Astrocyte of the cerebellum (primary cell): ENCODE data around the gene CLRN1.

Source experiments
- DNase-seq: peaks from one replicate; pipeline ENCODE4 v3.0.0-alpha.2; 2011; ENCODE audit warnings: low read depth
- H3K4me3 ChIP-seq: 2 replicates; pipeline ENCODE4 v1.5.1; 2011; ENCODE audit warnings: mild to moderate bottlenecking, low read depth, low read length, moderate library complexity
- in situ Hi-C: cut with HindIII; loops from 2 replicates; pipeline ENCODE4 v1.10.0; 2017; ENCODE audit warnings: low sequenced_read_pairs
- TF ChIP-seq, protein P1 (sequence below): IDR thresholded peaks from 2 replicates; pipeline ENCODE4 v1.5.1; 2012; ENCODE audit warnings: low read length, low read depth, moderate library complexity, mild to moderate bottlenecking; ENCODE audit errors: missing control alignments

CLRN1 gene

GRCh38 chr3:150905339-150905738 lies 67.2 kb downstream of the CLRN1 start, which contains the start of gene MINDY4B:
Gene MINDY4B (minus strand): TSS chr3:150905439. CDS start chr3:150905439, 0 bp downstream.
- no peak for DNase-seq
- no peak within 1 kb of the TSS for H3K4me3 ChIP-seq
- in situ Hi-C loops, result no loop called here
- TF ChIP-seq, protein P1, sequence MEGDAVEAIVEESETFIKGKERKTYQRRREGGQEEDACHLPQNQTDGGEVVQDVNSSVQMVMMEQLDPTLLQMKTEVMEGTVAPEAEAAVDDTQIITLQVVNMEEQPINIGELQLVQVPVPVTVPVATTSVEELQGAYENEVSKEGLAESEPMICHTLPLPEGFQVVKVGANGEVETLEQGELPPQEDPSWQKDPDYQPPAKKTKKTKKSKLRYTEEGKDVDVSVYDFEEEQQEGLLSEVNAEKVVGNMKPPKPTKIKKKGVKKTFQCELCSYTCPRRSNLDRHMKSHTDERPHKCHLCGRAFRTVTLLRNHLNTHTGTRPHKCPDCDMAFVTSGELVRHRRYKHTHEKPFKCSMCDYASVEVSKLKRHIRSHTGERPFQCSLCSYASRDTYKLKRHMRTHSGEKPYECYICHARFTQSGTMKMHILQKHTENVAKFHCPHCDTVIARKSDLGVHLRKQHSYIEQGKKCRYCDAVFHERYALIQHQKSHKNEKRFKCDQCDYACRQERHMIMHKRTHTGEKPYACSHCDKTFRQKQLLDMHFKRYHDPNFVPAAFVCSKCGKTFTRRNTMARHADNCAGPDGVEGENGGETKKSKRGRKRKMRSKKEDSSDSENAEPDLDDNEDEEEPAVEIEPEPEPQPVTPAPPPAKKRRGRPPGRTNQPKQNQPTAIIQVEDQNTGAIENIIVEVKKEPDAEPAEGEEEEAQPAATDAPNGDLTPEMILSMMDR, result no peak

GRCh38 chr3:150902988-150903387 lies 69.5 kb downstream of the CLRN1 start:
- TF ChIP-seq, protein P1, result no peak
- DNase-seq, result no peak
- H3K4me3 ChIP-seq, result no peak overlapping the region
- in situ Hi-C loops, result no loop called here

GRCh38 chr3:150901793-150902192 lies 70.7 kb downstream of the CLRN1 start:
- TF ChIP-seq, protein P1, result no peak
- H3K4me3 ChIP-seq, result no peak overlapping the region
- in situ Hi-C loops, result no loop called here
- DNase-seq, result no peak

DNA sequence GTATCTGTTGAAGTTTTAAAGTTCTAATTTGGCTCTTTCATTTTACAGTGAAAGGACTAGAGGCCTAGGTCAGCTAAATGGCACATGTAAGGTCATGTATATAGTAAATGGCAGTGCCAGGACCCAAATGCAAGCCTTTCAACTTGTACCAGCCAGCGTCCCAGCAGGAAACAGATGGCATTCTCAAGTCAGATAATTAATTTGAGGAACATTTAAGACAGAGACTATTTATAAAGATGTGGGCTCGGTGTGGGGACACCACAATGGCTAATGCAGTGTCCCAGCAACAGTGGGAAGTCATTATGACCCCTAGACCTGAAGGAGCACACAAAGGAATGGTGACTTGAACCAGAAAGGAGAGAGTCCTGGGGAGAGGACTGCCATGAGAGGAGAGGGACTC lies 73.4 kb downstream of the CLRN1 start:
- no peak for DNase-seq
- in situ Hi-C loops, result no loop called here
- no peak overlapping the region for H3K4me3 ChIP-seq
- TF ChIP-seq, protein P1, result no peak

DNA sequence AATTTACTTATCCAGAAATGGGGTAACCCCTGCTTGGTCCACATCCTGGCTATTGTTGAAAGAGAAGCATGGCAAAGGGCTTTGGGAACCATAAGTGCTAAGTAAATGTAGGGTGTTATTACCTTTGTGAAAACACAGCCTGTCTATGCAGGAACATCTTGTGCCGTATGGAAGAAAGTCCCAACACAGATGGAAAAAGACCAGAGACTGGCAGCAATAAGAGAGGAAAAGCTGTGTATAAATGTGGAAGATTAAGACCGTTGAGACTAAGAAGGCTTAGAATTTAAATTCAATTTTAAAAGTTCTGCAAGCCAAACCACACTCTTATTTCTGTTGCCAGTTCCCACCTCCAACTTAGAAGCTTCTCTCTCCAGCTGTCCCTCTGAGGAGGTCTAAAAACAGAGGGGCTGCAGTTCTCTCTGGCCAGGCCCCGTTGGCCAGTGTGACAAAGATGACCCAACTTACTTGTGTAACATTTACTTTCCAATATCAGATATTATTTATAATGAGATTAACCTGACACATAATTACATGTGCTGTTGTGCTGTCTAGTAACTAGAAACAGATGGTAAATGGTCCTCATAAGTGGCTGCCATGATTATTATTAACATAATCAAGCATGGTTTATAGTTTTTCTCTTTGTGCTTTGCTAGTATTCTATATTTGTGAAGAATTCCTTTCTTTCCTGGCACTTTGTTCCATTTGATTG lies 74.3 kb downstream of the CLRN1 start:
- in situ Hi-C loops, result no loop called here
- no peak for DNase-seq

GRCh38 chr3:150897592-150897991 lies 74.9 kb downstream of the CLRN1 start:
- in situ Hi-C loops, result no loop called here
- no peak for DNase-seq
- no peak overlapping the region for H3K4me3 ChIP-seq
- TF ChIP-seq, protein P1, result no peak

More for the DNA sequence above, 74.3 kb downstream of the CLRN1 start:
- no peak overlapping the region for H3K4me3 ChIP-seq
- TF ChIP-seq, protein P1, result no peak
